Upper lobe of right lung (tissue), 1 donor: Measurements from ENCODE around the gene HTRA3. TPM values are rescaled to one million over a fixed set of nuclear protein-coding genes. Genes with fewer than 3 reads are reported as not detected.
A peak's percentile ranks its signal among the peaks of the same experiment; 100 is the strongest.

Experiments used
- ATAC-seq: fragments of 200-7000 bp; cut with Tn5 transposase; one replicate; pipeline ENCODE4 v1.9.1; 2020; ENCODE audit warnings: mild to moderate bottlenecking, moderate library complexity
- DNase-seq: peaks from one replicate; pipeline ENCODE4 v3.0.0-alpha.2; 2020
- H3K27ac ChIP-seq: fragments of 200-600 bp; one replicate; pipeline ENCODE4 v1.8.0; 2022
- H3K27me3 ChIP-seq: fragments of 200-600 bp; one replicate; pipeline ENCODE4 v1.8.0; 2022; ENCODE audit warnings: mild to moderate bottlenecking
- H3K36me3 ChIP-seq: fragments of 200-600 bp; one replicate; pipeline ENCODE4 v1.8.0; 2022
- H3K4me1 ChIP-seq: fragments of 200-600 bp; one replicate; pipeline ENCODE4 v1.8.0; 2022
- H3K4me3 ChIP-seq: fragments of 200-600 bp; one replicate; pipeline ENCODE4 v1.8.0; 2022; ENCODE audit warnings: mild to moderate bottlenecking
- H3K9me3 ChIP-seq: fragments of 200-600 bp; one replicate; pipeline ENCODE4 v1.8.0; 2022
- CTCF ChIP-seq: fragments of 200-600 bp; IDR thresholded peaks from one replicate; pipeline ENCODE4 v1.8.0; 2022; ENCODE audit warnings: antibody characterized with exemption
- intact Hi-C: fragments of 100-400 bp; cut with DNase I; formaldehyde crosslinking; loops from one replicate; pipeline ENCODE4 v1.11.0; 2022
- total RNA-seq: library from RNA; stranded (reverse); fragmentation: NEBNext Ultra II Directional; extraction: Animal tissue kit (Norgen Biotek cat#: 25700); gene quantifications from one replicate; pipeline ENCODE4 v1.2.1, GENCODE V29; 2021
- donor health status: DM: no; HTN: yes; CAD: no; lungs with severe emphysema.

Gene HTRA3
- total RNA-seq, 1 donor from 2014 or later, result 25.0 TPM

- no peak overlapping the region for H3K27ac ChIP-seq
- TF ChIP-seq CTCF, result no peak
- no peak overlapping the region for H3K4me3 ChIP-seq
- no peaks in the 10 kb centered on the region for H3K27me3 ChIP-seq
- DNase-seq, result peak; percentile 28
- peaks cover 4% of the 10 kb centered on the region for H3K4me1 ChIP-seq
- H3K36me3 ChIP-seq, result no peaks in the 10 kb centered on the region
- intact Hi-C loops, result no loop called here
- ATAC-seq, result no peak
- H3K9me3 ChIP-seq, result peaks cover 3% of the 10 kb centered on the region
Observed at GRCh38 chr4:8331575-8331955, 62.0 kb downstream of the HTRA3 start.

- Histone ChIP-seq H3K4me3 (no peak overlapping the region), H3K27ac (no peak overlapping the region), H3K4me1 (peaks cover 4% of the 10 kb centered on the region), H3K36me3 (no peaks in the 10 kb centered on the region), H3K9me3 (no peaks in the 10 kb centered on the region), H3K27me3 (no peaks in the 10 kb centered on the region)
- peak; percentile 38 for DNase-seq
- no peak for TF ChIP-seq CTCF
- intact Hi-C loops, result no loop called here
- ATAC-seq, result no peak
Observed at GRCh38 chr4:8332038-8332857, 62.7 kb downstream of the HTRA3 start.

GRCh38 chr4:8332891-8333331 is 63.4 kb downstream of the HTRA3 start:
- no peaks in the 10 kb centered on the region for H3K36me3 ChIP-seq
- peaks cover 4% of the 10 kb centered on the region for H3K4me1 ChIP-seq
- peak; percentile 53 for DNase-seq

GRCh38 chr4:8333726-8334460 is 64.3 kb downstream of the HTRA3 start:
- ATAC-seq, result no peak
- H3K4me1 ChIP-seq, result peaks cover 4% of the 10 kb centered on the region
- no peaks in the 10 kb centered on the region for H3K36me3 ChIP-seq
- intact Hi-C loops, result no loop called here
- no peak overlapping the region for H3K4me3 ChIP-seq
- no peaks in the 10 kb centered on the region for H3K9me3 ChIP-seq
- TF ChIP-seq CTCF, result no peak
- peak; percentile 32 for DNase-seq
- no peak overlapping the region for H3K27ac ChIP-seq
- H3K27me3 ChIP-seq, result no peaks in the 10 kb centered on the region

More at GRCh38 chr4:8332891-8333331, 63.4 kb downstream of the HTRA3 start:
- TF ChIP-seq CTCF, result no peak
- intact Hi-C loops, result no loop called here
- no peak for ATAC-seq
- Histone ChIP-seq H3K4me3 (no peak overlapping the region), H3K9me3 (no peaks in the 10 kb centered on the region), H3K27ac (no peak overlapping the region), H3K27me3 (no peaks in the 10 kb centered on the region)

- Histone ChIP-seq H3K9me3 (no peaks in the 10 kb centered on the region), H3K27me3 (no peaks in the 10 kb centered on the region), H3K36me3 (no peaks in the 10 kb centered on the region), H3K4me3 (no peak overlapping the region), H3K27ac (no peak overlapping the region), H3K4me1 (peaks cover 4% of the 10 kb centered on the region)
- ATAC-seq (peak; percentile 67), DNase-seq (peak; percentile 62)
- no peak for TF ChIP-seq CTCF
- intact Hi-C loops, result no loop called here
Observed at GRCh38 chr4:8334786-8335460, 65.4 kb downstream of the HTRA3 start.
